ENCODE results near the gene DCAF7. TPM values are rescaled to one million over a fixed set of nuclear protein-coding genes. Genes with fewer than 3 reads are reported as not detected.

The DCAF7 gene
- total RNA-seq, 1 experiment from 2014 or later: 29.9 TPM

GRCh38 chr17:63544467-63545301 lies 5.6 kb upstream of the DCAF7 start:
- no peak for DNase-seq (ENCODE audit: low read depth)

- no peak for DNase-seq (ENCODE audit: low read depth)
Observed at GRCh38 chr17:63546308-63547082, 3.8 kb upstream of the DCAF7 start.

DNA sequence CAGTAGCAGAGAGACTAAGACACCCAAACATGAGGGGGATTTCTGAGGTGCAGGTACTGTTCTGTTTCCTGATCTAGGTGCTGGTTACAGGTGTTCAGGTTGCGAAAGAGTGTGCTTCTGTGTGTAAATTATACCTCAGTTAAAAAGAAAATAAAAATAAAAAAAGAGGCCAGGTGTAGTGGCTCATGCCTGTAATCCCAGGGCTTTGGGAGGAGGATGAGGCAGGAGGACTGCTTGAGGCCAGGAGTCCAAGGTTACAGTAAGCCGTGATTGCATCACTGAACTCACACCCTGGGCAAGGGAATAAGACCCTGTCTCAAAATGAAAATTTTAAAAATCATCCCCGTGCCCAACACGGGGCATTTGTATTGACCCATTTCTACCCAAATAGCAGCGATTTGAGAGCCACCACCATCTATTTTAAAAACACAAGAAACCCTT lies 3.2 kb upstream of the DCAF7 start:
- no peak for DNase-seq (ENCODE audit: low read depth)

- DNase-seq (ENCODE audit: low read depth): no peak
Observed at GRCh38 chr17:63549289-63549945, 860 bp upstream of the DCAF7 start.

- DNase-seq (ENCODE audit: low read depth): peak; percentile 55
Observed at GRCh38 chr17:63550817-63551639, 751 bp downstream of the DCAF7 start.

DNA sequence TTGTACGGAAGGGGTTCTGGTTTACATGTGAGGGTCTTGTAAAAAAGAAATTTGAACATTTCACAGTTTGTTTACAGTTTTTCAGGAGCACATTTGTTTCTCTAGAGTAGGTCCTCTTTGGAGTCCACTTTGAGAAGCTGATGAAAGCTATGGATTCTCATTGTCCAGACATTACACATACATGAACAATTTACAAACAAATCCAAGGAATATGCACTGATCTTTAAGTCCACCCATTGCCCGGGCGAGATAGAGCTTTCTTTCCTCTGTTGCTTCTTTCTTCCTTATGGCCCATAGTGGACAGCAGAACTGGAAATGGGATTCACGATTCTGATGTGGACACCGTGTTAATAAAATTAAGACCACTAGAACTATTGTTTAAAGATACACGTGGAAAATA lies 1.9 kb downstream of the DCAF7 start:
- no peak for DNase-seq (ENCODE audit: low read depth)

DNA sequence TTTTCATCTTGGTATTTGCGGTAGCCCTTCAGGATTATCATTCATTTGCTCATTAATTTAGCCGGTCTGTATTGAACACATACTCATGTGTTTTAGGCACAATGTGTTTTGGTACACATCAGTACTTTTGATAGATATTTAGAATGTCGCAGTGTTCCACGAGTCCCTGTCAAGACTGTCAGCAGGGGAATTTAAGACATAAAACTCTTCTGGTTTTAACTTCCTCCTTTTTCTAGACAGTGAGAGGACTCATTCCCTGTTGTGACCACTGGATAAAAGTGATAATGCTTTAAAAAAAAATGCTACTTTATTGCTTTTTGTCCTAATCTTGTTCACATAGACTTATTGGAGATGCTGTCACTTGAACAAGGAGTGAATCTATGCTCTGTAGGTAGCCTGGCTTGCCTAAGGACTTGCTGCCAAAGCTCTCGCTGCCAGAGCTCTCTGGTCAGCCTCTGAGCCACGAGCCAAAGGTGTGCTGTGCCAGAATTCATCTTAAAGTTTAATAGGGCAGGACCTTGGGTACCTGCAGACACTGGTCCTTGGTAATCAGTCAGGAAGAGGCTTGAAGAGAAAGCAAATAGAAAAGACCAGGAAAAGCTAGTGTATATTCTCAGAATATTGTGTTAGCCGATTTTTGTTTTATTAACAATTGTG lies 5.4 kb downstream of the DCAF7 start:
- DNase-seq (ENCODE audit: low read depth): no peak

GRCh38 chr17:63557416-63557815 lies 7.1 kb downstream of the DCAF7 start:
- DNase-seq (ENCODE audit: low read depth): no peak

DNA sequence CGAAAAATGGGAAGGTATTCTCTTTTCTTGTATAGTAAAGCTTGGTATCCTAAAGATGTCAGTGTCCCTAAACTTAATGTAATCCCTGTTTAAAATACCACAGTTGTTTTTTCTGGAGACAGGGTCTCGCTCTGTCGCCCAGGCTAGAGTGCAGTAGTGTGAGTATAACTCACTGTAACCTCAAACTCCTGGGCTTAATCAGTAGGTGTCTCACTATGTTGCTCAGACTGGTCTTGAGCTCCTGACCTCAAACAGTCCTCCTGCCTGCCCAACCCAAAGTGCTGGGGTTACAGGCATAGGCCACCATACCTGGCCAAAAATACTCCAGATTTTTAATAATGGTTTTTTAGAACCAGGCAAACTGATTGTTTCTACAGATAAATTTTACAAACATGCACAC lies 8.2 kb downstream of the DCAF7 start:
- DNase-seq (ENCODE audit: low read depth): no peak

GRCh38 chr17:63561819-63562218 lies 11.5 kb downstream of the DCAF7 start:
- DNase-seq (ENCODE audit: low read depth): no peak

DNA sequence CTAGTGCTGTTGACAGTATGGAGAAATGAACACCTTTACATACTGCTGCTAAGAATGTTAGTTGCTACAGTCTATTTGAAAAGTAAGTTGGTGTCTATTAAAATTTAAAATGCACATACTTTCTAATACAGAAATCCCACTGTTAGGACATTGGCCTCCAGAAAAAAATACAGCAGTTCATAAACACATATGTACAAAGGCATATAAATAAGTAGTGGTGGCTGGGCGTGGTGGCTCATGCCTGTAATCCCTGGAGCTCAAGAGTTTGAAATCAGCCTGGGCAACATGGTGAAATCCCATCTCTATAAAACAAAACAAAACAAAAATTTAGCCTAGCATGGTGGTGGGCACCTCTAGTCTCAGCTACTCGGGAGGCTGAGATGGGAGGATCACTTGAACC lies 13.1 kb downstream of the DCAF7 start:
- DNase-seq (ENCODE audit: low read depth): no peak

DNA sequence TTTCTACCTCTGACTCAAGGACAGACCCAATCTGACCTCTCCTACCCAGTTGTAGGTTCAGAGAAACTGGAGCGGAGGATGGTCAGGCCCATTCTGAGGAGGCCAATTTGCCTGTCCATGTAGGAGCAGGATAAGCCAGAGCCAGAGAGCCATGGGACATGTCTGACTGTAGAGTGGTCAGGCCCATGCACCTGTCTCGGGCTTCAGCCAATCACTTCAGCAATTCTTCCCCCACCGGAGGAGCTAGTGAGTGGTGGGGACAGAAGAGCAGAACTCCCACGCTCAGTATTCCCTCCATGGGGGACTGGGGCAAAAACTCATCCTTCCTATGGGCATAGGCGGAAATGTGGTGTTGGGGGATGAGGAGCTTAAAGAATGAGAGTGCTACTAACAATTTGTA lies 14.3 kb downstream of the DCAF7 start:
- DNase-seq (ENCODE audit: low read depth): no peak

DNA sequence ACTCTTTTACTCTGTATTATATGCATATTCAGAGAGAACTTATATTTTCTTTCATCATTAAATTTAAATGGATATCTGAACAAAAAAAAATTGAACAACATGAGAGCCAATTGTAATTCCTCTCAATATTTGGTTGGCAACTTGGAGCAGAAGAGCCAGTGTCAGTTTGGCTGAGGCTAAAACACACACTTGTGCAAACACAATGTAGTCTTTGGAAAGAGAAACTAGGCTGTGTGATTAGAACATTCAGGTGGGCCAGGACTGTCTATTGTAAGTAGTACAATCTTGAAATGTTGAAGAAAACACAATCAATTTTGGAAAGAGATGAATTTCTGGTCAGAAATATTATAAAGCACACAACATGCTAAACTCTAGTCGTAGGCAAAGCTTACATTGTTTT lies 17.0 kb downstream of the DCAF7 start:
- no peak for DNase-seq (ENCODE audit: low read depth)

DNA sequence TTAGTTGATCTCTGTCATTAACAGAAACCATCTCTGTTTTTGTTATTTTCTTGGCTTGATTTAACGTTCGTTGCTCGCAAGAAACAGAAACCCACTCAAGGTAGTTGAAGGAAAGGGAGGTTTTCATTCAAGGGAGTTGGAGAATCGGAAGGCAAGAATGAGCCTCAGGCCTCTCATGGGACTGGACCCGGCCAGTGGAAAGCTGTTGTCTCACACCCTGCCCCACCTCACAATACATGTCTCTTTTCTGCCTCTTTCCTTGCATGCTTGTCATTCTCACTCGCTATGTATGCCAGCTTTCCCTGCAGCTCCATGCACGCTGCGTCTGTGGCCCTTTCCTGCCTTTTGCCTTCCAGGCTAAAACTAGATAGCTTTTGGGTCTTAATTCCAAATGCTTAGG lies 18.3 kb downstream of the DCAF7 start:
- no peak for DNase-seq (ENCODE audit: low read depth)

DNA sequence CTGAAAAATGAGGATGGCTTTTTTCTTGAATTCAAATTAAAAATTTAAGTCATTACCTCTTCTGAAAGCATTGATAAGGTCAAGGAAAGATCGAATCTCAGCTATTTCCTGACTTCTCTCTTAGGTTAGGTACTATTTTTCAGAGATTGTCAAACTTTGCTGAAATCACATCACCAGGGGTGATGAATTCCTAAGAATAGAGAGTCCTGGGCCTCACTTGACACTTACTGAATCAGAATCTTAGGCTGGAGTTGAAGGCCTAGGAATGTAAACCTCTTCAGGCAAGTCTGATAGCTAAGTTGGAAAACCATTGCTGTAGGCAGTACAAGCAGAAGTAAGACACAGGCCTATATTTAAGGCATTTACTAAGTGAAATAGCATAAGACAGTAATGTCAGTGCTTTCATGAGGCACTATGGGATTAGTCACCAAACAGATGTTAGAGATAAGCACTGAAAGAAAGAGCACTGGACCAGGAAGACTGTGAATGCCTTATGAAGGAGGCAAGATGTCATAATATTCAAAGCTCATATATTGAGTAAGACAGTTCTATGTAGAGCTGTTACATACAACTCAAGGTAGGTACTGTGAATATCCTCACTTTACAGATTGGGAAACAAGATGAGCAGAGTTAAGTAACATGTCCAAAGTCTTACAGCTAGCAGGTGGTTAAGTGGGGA lies 21.5 kb downstream of the DCAF7 start:
- peak; percentile 13 for DNase-seq (ENCODE audit: low read depth)

- no peak for DNase-seq (ENCODE audit: low read depth)
Observed at GRCh38 chr17:63573634-63574033, 23.4 kb downstream of the DCAF7 start.

GRCh38 chr17:63578027-63578768 lies 27.9 kb downstream of the DCAF7 start:
- no peak for DNase-seq (ENCODE audit: low read depth)

GRCh38 chr17:63578769-63579111 lies 28.5 kb downstream of the DCAF7 start:
- DNase-seq (ENCODE audit: low read depth): no peak

DNA sequence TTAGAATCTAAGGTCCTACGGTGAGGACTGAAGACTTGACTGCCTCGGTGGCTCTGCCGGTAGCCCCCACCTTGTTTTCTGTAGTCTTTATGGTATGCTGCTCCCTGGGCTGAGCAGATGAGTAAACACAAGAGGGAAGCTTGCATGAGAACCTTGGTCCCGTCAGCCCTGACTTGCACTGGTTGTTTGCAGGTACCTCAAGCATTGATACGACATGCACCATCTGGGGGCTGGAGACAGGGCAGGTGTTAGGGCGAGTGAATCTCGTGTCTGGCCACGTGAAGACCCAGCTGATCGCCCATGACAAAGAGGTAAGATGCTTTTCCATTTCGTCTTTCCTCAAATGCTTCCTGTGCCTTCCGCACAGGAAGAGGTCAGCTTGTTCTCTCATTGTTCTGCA lies 29.4 kb downstream of the DCAF7 start:
- DNase-seq (ENCODE audit: low read depth): no peak

GRCh38 chr17:63587770-63588169 lies 37.5 kb downstream of the DCAF7 start:
- DNase-seq (ENCODE audit: low read depth): no peak

All from Daoy (cell line).